K562 (cell line): ENCODE measurements around the gene RINL. TPM values are rescaled to one million over a fixed set of nuclear protein-coding genes. Genes with fewer than 3 reads are reported as not detected.

Experiments used
- CBX3 ChIP-seq, 2 experiments: IDR thresholded peaks; 1 replicate in 1 of 2; 2 replicates in 1 of 2; pipeline ENCODE4 v1.6.1; 2012; ENCODE audit warnings: inconsistent platforms in 2 of 2, low read length in 2 of 2, borderline replicate concordance in 1 of 2, control low read depth in 1 of 2
- CXXC5 ChIP-seq: fragments of 250-450 bp; sonication (Bioruptor Pico); IDR thresholded peaks from 2 replicates; pipeline ENCODE4 v1.8.0; 2022; ENCODE audit warnings: inconsistent platforms, mild to moderate bottlenecking, moderate library complexity
- HES1 ChIP-seq: fragments of 450-650 bp; IDR thresholded peaks from 2 replicates; pipeline ENCODE4 v1.6.1; 2016; ENCODE audit warnings: low read depth, mild to moderate bottlenecking, moderate library complexity
- HINFP ChIP-seq: fragments of 450-650 bp; conservative IDR thresholded peaks from 2 replicates; pipeline ENCODE4 v1.6.1; 2016; ENCODE audit warnings: missing genetic modification characterization, low read depth, mild to moderate bottlenecking, control low read depth, missing compliant biosample characterization
- KDM4B ChIP-seq, 2 experiments: fragments of 450-650 bp in 1 of 2; sonication (generic) in 1 of 2; IDR thresholded peaks; 2 replicates each; pipeline ENCODE4 v1.6.1; 2016 to 2017; ENCODE audit warnings: borderline replicate concordance in 2 of 2, antibody characterized with exemption in 1 of 2, low read depth in 1 of 2, mild to moderate bottlenecking in 1 of 2
- KDM5B ChIP-seq: fragments of 200-600 bp; sonication (generic); IDR thresholded peaks from 2 replicates; pipeline ENCODE4 v1.6.1; 2012; ENCODE audit warnings: low read depth, mild to moderate bottlenecking, moderate library complexity, low read length, control low read depth, inconsistent platforms; ENCODE audit not compliant: insufficient replicate concordance
- LARP7 ChIP-seq: fragments of 450-650 bp; IDR thresholded peaks from 2 replicates; pipeline ENCODE4 v1.6.1; 2016
- PKNOX1 ChIP-seq: fragments of 450-650 bp; IDR thresholded peaks from 2 replicates; pipeline ENCODE4 v1.6.1; 2016
- RBM14 ChIP-seq: fragments of 200-400 bp; formaldehyde crosslinking; IDR thresholded peaks from 2 replicates; pipeline ENCODE4 v1.6.1; 2018; ENCODE audit warnings: low read depth, mild to moderate bottlenecking, low read length, moderate library complexity, borderline replicate concordance; ENCODE audit not compliant: insufficient read depth
- SAFB2 ChIP-seq: fragments of 200-400 bp; formaldehyde crosslinking; IDR thresholded peaks from 2 replicates; pipeline ENCODE4 v1.6.1; 2018; ENCODE audit warnings: borderline replicate concordance, low read length, low read depth, moderate library complexity; ENCODE audit not compliant: severe bottlenecking
- SOX6 ChIP-seq: fragments of 450-650 bp; IDR thresholded peaks from 2 replicates; pipeline ENCODE4 v1.6.1; 2014; ENCODE audit warnings: mild to moderate bottlenecking
- STAT6 ChIP-seq: sonication (generic); formaldehyde crosslinking; IDR thresholded peaks from 2 replicates; pipeline ENCODE4 v1.8.1; 2023; ENCODE audit warnings: mild to moderate bottlenecking, missing genetic modification reagents
- TBP ChIP-seq: optimal IDR thresholded peaks from 2 replicates; pipeline ENCODE3; 2011; ENCODE audit warnings: low read depth, low read length, improper control_type of control experiment
- THAP12 ChIP-seq: fragments of 250-450 bp; sonication (Bioruptor Pico); IDR thresholded peaks from 2 replicates; pipeline ENCODE4 v1.9.0; 2021; ENCODE audit warnings: mild to moderate bottlenecking, inconsistent platforms
- ZBTB17 ChIP-seq: fragments of 450-650 bp; formaldehyde crosslinking; IDR thresholded peaks from 2 replicates; pipeline ENCODE4 v1.4.0; 2020; ENCODE audit warnings: mild to moderate bottlenecking
- ZBTB33 ChIP-seq: sonication (generic); formaldehyde crosslinking; IDR thresholded peaks from 2 replicates; pipeline ENCODE4 v1.8.1; 2023; ENCODE audit warnings: mild to moderate bottlenecking, missing genetic modification reagents
- polyA plus RNA-seq, 8 experiments: library from polyadenylated mRNA; depleted of rRNA in 4 of 8; stranded (reverse) in 5 of 8; unstranded in 3 of 8; fragments of >200 nt; fragmentation: Nextera tagmentation in 2 of 8; fragmentation: Illumina TruSeq in 1 of 8; extraction: Ambion mirVana in 2 of 8; extraction: Trizol in 1 of 8; gene quantifications; 2 replicates each; pipeline versions ENCODE4 v1.2.1 to v1.2.3, GENCODE V29; 2011 to 2014; ENCODE audit warnings: inconsistent platforms in 1 of 8, missing spikeins in 1 of 8
- total RNA-seq, 7 experiments: library from RNA; depleted of rRNA in 6 of 7; stranded (reverse); fragments of >200 nt in 6 of 7; fragmentation: Illumina TruSeq in 2 of 7; extraction: Trizol in 2 of 7; gene quantifications; 2 replicates each; pipeline versions ENCODE4 v1.2.1 to v1.2.3, GENCODE V29; 2011 to 2021; ENCODE audit warnings: low replicate concordance in 1 of 7

The RINL gene
- total and polyA plus RNA-seq, 9 of the 15 experiments (the other 6 are each of a cell fraction or from before 2014, with no cell fraction given), result 0.82 to 10.9 (median 4.9) TPM

- TF ChIP-seq THAP12 (CRISPR knock-in tag), result no peak
- TF ChIP-seq SOX6, result peak; percentile 83
- TF ChIP-seq STAT6, result no peak
- TF ChIP-seq HINFP, result no peak
- TF ChIP-seq CXXC5 (CRISPR knock-in tag), result peak; percentile 69
- peak; percentile 41; the same call in 1 of the 2 replicates for TF ChIP-seq PKNOX1
- peak; percentile 55; the same call in 1 of the 2 replicates for TF ChIP-seq HES1
- peak; percentile 73 for TF ChIP-seq ZBTB33
- no peak for TF ChIP-seq SAFB2
- TF ChIP-seq CBX3 (IDR thresholded peaks at IDR 0.05; ENCODE audit: borderline replicate concordance in 1 of 2, low read length in 2 of 2), result peak in 1 of 2 experiments; percentile 23; a peak in 1 of 3 replicates
- TF ChIP-seq ZBTB17 (CRISPR knock-in tag), result no peak
- TF ChIP-seq KDM5B, result no peak
- TF ChIP-seq KDM4B (IDR thresholded peaks at IDR 0.05; ENCODE audit: borderline replicate concordance in 2 of 2, low read depth in 1 of 2), result no peak; a peak in 1 of 4 replicates
- TF ChIP-seq RBM14, result no peak
- no peak for TF ChIP-seq TBP
- TF ChIP-seq LARP7, result no peak
Observed at GRCh38 chr19:38819231-38819920, 58.7 kb downstream of the RINL start (continued).
